Stimulated activated CD8-positive, alpha-beta memory T cell treated with anti-CD3 and anti-CD28 coated beads, Interleukin-2, amount 100 ng/mL, for 48 hours (primary cell): ENCODE results near the gene TBATA.

Experiments
- DNase-seq, 2 donors: peaks; one replicate each; pipeline ENCODE4 v3.0.0-alpha.2; 2020; ENCODE audit warnings: low read depth in 2 of 2

Gene TBATA

GRCh38 chr10:70761727-70762350, 23.3 kb downstream of the TBATA start:
- DNase-seq = no peak

- no peak for DNase-seq
Observed at GRCh38 chr10:70761031-70761601, 24.1 kb downstream of the TBATA start.

- no peak for DNase-seq
Observed at GRCh38 chr10:70760271-70760787, 24.8 kb downstream of the TBATA start.

GRCh38 chr10:70759781-70760180, 25.4 kb downstream of the TBATA start:
- DNase-seq = no peak

GRCh38 chr10:70758757-70759514, 26.2 kb downstream of the TBATA start:
- DNase-seq = peak; percentile 44 to 61

- DNase-seq = no peak
Observed at GRCh38 chr10:70757856-70758255, 27.3 kb downstream of the TBATA start.

GRCh38 chr10:70756700-70757360, 28.3 kb downstream of the TBATA start:
- no peak for DNase-seq

GRCh38 chr10:70753841-70754621, 31.1 kb downstream of the TBATA start:
- no peak for DNase-seq

GRCh38 chr10:70753026-70753663, 32.0 kb downstream of the TBATA start:
- no peak for DNase-seq

GRCh38 chr10:70752571-70752970, 32.6 kb downstream of the TBATA start:
- no peak for DNase-seq

- DNase-seq = no peak
Observed at GRCh38 chr10:70751991-70752390, 33.2 kb downstream of the TBATA start.

- DNase-seq = no peak
Observed at GRCh38 chr10:70751356-70751755, 33.8 kb downstream of the TBATA start.

- DNase-seq = no peak
Observed at GRCh38 chr10:70750156-70750703, 34.9 kb downstream of the TBATA start.

GRCh38 chr10:70749756-70750155, 35.4 kb downstream of the TBATA start:
- no peak for DNase-seq

- no peak for DNase-seq
Observed at GRCh38 chr10:70748801-70749573, 36.2 kb downstream of the TBATA start.

- no peak for DNase-seq
Observed at GRCh38 chr10:70748305-70748704, 36.9 kb downstream of the TBATA start.

GRCh38 chr10:70747192-70747965, 37.8 kb downstream of the TBATA start:
- no peak for DNase-seq

GRCh38 chr10:70745555-70745954, 39.6 kb downstream of the TBATA start:
- DNase-seq = no peak

- no peak for DNase-seq
Observed at GRCh38 chr10:70744617-70745143, 40.5 kb downstream of the TBATA start.
